IMR-90 (cell line): ENCODE measurements around the gene LDB2. TPM values are rescaled to one million over a fixed set of nuclear protein-coding genes. Genes with fewer than 3 reads are reported as not detected.

Experiments used
- ATAC-seq: fragments of 200-7000 bp; cut with Tn5 transposase; 2 replicates; pipeline ENCODE4 v1.9.1; 2020; ENCODE audit warnings: low read depth, mild to moderate bottlenecking, moderate library complexity
- BruUV-seq: library from RNA; stranded (reverse); fragments of 400-500 nt; replicated peaks from 2 replicates; lab custom pipeline; 2021; lab: Mats Ljungman, UMichigan
- CTCF ChIA-PET: fragments of 300-600 bp; formaldehyde crosslinking; extraction: SDS; loops from one replicate; lab custom pipeline; 2021; ENCODE audit warnings: antibody characterized with exemption; lab: Yijun Ruan, JAX
- POLR2A ChIA-PET: fragments of 300-600 bp; sonication (Branson Sonifier 250); formaldehyde crosslinking; loops from one replicate; lab custom pipeline; 2022; ENCODE audit warnings: antibody characterized with exemption; ENCODE audit not compliant: unreplicated experiment; lab: Charles Lee
- DNase-seq: peaks from one replicate; pipeline ENCODE4 v3.0.0; 2013
- H2AFZ ChIP-seq: replicated peaks from 2 replicates; pipeline ENCODE3; 2013; ENCODE audit warnings: low read length, mild to moderate bottlenecking; ENCODE audit not compliant: poor library complexity
- H2AK5ac ChIP-seq: 2 replicates; pipeline ENCODE4 v1.6.1; 2013; ENCODE audit warnings: low read depth, low read length, inconsistent platforms
- H2AK9ac ChIP-seq: replicated peaks from 2 replicates; pipeline ENCODE3; 2013; ENCODE audit warnings: mild to moderate bottlenecking, low read depth, low read length, moderate library complexity; ENCODE audit not compliant: poor library complexity
- H2BK120ac ChIP-seq: 2 replicates; pipeline ENCODE4 v1.6.1; 2013; ENCODE audit warnings: low read depth, low read length, inconsistent platforms
- H2BK15ac ChIP-seq: 3 replicates; pipeline ENCODE4 v1.6.1; 2013; ENCODE audit warnings: low read depth, low read length, inconsistent platforms
- H2BK20ac ChIP-seq: 2 replicates; pipeline ENCODE4 v1.6.1; 2013; ENCODE audit warnings: low read depth, mild to moderate bottlenecking, inconsistent platforms, low read length, moderate library complexity
- H2BK5ac ChIP-seq: 2 replicates; pipeline ENCODE4 v1.6.1; 2013; ENCODE audit warnings: mild to moderate bottlenecking, low read depth, low read length, inconsistent platforms; ENCODE audit not compliant: poor library complexity, severe bottlenecking
- H3K14ac ChIP-seq: replicated peaks from 2 replicates; pipeline ENCODE4 v1.6.1; 2013; ENCODE audit warnings: low read depth, low read length, inconsistent platforms
- H3K18ac ChIP-seq: 2 replicates; pipeline ENCODE4 v1.6.1; 2013; ENCODE audit warnings: low read depth, low read length, control low read depth
- H3K23ac ChIP-seq: 2 replicates; pipeline ENCODE4 v1.6.1; 2013; ENCODE audit warnings: low read depth, low read length, inconsistent platforms
- H3K27ac ChIP-seq: 2 replicates; pipeline ENCODE4 v1.5.1; 2013; ENCODE audit warnings: mild to moderate bottlenecking, control low read depth, low read length; ENCODE audit not compliant: insufficient read depth
- H3K27me3 ChIP-seq: 2 replicates; pipeline ENCODE4 v1.6.1; 2013; ENCODE audit warnings: low read length; ENCODE audit not compliant: control insufficient read depth, insufficient read depth
- H3K36me3 ChIP-seq: 2 replicates; pipeline ENCODE4 v1.6.1; 2013; ENCODE audit warnings: low read length, mixed read lengths; ENCODE audit not compliant: control insufficient read depth, insufficient read depth
- H3K4ac ChIP-seq: 2 replicates; pipeline ENCODE4 v1.6.1; 2013; ENCODE audit warnings: low read depth, low read length, inconsistent platforms
- H3K4me1 ChIP-seq: 2 replicates; pipeline ENCODE4 v1.6.1; 2013; ENCODE audit warnings: low read length, mixed read lengths; ENCODE audit not compliant: control insufficient read depth, insufficient read depth
- H3K4me2 ChIP-seq: 2 replicates; pipeline ENCODE4 v1.6.1; 2013; ENCODE audit warnings: low read depth, mild to moderate bottlenecking, control low read depth, low read length, moderate library complexity
- H3K4me3 ChIP-seq: 2 replicates; pipeline ENCODE4 v1.5.1; 2013; ENCODE audit warnings: low read depth, mild to moderate bottlenecking, control low read depth, low read length, moderate library complexity; ENCODE audit not compliant: insufficient read depth
- H3K56ac ChIP-seq: 2 replicates; pipeline ENCODE4 v1.6.1; 2013; ENCODE audit warnings: low read length, inconsistent platforms; ENCODE audit not compliant: insufficient read depth; ENCODE audit errors: extremely low read depth
- H3K79me1 ChIP-seq, 2 experiments: 2 replicates each; pipeline ENCODE4 v1.6.1; 2013; ENCODE audit warnings: low read length in 2 of 2, inconsistent platforms in 1 of 2, low read depth in 1 of 2
- H3K9ac ChIP-seq: 2 replicates; pipeline ENCODE4 v1.6.1; 2013; ENCODE audit warnings: low read depth, low read length, control low read depth
- H3K9me1 ChIP-seq: 2 replicates; pipeline ENCODE4 v1.6.1; 2013; ENCODE audit warnings: low read length, inconsistent platforms; ENCODE audit not compliant: insufficient read depth
- H3K9me3 ChIP-seq: 2 replicates; pipeline ENCODE4 v1.6.1; 2013; ENCODE audit warnings: low read length; ENCODE audit not compliant: control insufficient read depth, insufficient read depth
- H4K20me1 ChIP-seq: 2 replicates; pipeline ENCODE4 v1.6.1; 2013; ENCODE audit warnings: low read length, inconsistent platforms; ENCODE audit not compliant: insufficient read depth
- H4K5ac ChIP-seq: 2 replicates; pipeline ENCODE4 v1.6.1; 2013; ENCODE audit warnings: mild to moderate bottlenecking, low read depth, low read length, control low read depth
- H4K8ac ChIP-seq, 2 experiments: 2 replicates each; pipeline ENCODE4 v1.6.1; 2013; ENCODE audit warnings: low read depth in 2 of 2, low read length in 2 of 2, control low read depth in 1 of 2, inconsistent platforms in 1 of 2
- H4K91ac ChIP-seq: 2 replicates; pipeline ENCODE4 v1.6.1; 2013; ENCODE audit warnings: low read depth, low read length, inconsistent platforms; ENCODE audit not compliant: insufficient read depth
- BHLHE40 ChIP-seq: fragments of 150-350 bp; IDR thresholded peaks from 2 replicates; pipeline ENCODE4 v1.6.1; 2016; ENCODE audit warnings: mild to moderate bottlenecking, low read depth, low read length
- CEBPB ChIP-seq: IDR thresholded peaks from 2 replicates; pipeline ENCODE4 v1.6.1; 2012; ENCODE audit warnings: low read depth, low read length, improper control_type of control experiment
- CHD1 ChIP-seq: IDR thresholded peaks from 2 replicates; pipeline ENCODE4 v1.6.1; 2012; ENCODE audit warnings: low read depth, low read length, improper control_type of control experiment
- CTCF ChIP-seq: conservative IDR thresholded peaks from 2 replicates; pipeline ENCODE4 v1.5.1; 2012; ENCODE audit warnings: mild to moderate bottlenecking, low read depth, low read length, improper control_type of control experiment
- ELK1 ChIP-seq: fragments of 150-350 bp; IDR thresholded peaks from 2 replicates; pipeline ENCODE4 v1.6.1; 2016; ENCODE audit warnings: low read depth, mild to moderate bottlenecking, low read length, moderate library complexity, borderline replicate concordance
- FOS ChIP-seq: fragments of 150-350 bp; IDR thresholded peaks from 2 replicates; pipeline ENCODE4 v1.6.1; 2016; ENCODE audit warnings: low read depth, low read length
- MAFK ChIP-seq: IDR thresholded peaks from 2 replicates; pipeline ENCODE4 v1.6.1; 2012; ENCODE audit warnings: low read depth, low read length, improper control_type of control experiment
- MAZ ChIP-seq: IDR thresholded peaks from 2 replicates; pipeline ENCODE4 v1.6.1; 2012; ENCODE audit warnings: low read depth, mild to moderate bottlenecking, low read length, improper control_type of control experiment, moderate library complexity, borderline replicate concordance
- NFE2L2 ChIP-seq: fragments of 150-350 bp; IDR thresholded peaks from 2 replicates; pipeline ENCODE4 v1.6.1; 2016; ENCODE audit warnings: low read depth, mild to moderate bottlenecking, low read length
- POLR2A ChIP-seq: IDR thresholded peaks from 2 replicates; pipeline ENCODE4 v1.6.1; 2012; ENCODE audit warnings: mild to moderate bottlenecking, low read depth, low read length
- RAD21 ChIP-seq: IDR thresholded peaks from 2 replicates; pipeline ENCODE4 v1.6.1; 2012; ENCODE audit warnings: low read length, improper control_type of control experiment
- RCOR1 ChIP-seq: IDR thresholded peaks from 2 replicates; pipeline ENCODE4 v1.6.1; 2012; ENCODE audit warnings: mild to moderate bottlenecking, low read length, improper control_type of control experiment; ENCODE audit not compliant: insufficient replicate concordance
- RFX5 ChIP-seq: IDR thresholded peaks from 2 replicates; pipeline ENCODE4 v1.8.0; 2012; ENCODE audit warnings: low read depth, mild to moderate bottlenecking, low read length, moderate library complexity
- SMC3 ChIP-seq: fragments of 150-350 bp; IDR thresholded peaks from 2 replicates; pipeline ENCODE4 v1.6.1; 2016; ENCODE audit warnings: low read depth, mild to moderate bottlenecking, antibody characterized with exemption, low read length, moderate library complexity
- USF2 ChIP-seq: fragments of 150-350 bp; IDR thresholded peaks from 2 replicates; pipeline ENCODE4 v1.6.1; 2017; ENCODE audit warnings: mild to moderate bottlenecking, antibody characterized with exemption, low read length, low read depth
- WGBS, 2 experiments: methylation state at CpG; one replicate each; pipeline versions ENCODE4 v1.1.5 to v1.1.7; 2013; ENCODE audit warnings: missing lambda C conversion rate in 2 of 2; ENCODE audit not compliant: insufficient read length in 1 of 2; ENCODE audit errors: extremely low coverage in 2 of 2; 5-methylcytosine and 5-hydroxymethylcytosine counted together
- dilution Hi-C: fragments of 300-500 bp; cut with HindIII; formaldehyde crosslinking; loops from one replicate; pipeline ENCODE4 v1.14.3; 2018; ENCODE audit warnings: low sequenced_read_pairs; ENCODE audit not compliant: unreplicated experiment
- in situ Hi-C: fragments of 300-500 bp; cut with MboI; formaldehyde crosslinking; loops from 3 replicates; pipeline ENCODE4 v1.14.3; 2019; ENCODE audit warnings: low sequenced_read_pairs, inconsistent platforms, mixed read lengths
- intact Hi-C: fragments of 100-400 bp; cut with micrococcal nuclease; formaldehyde crosslinking; loops from 2 replicates; pipeline ENCODE4 v1.10.0; 2022
- polyA plus RNA-seq, 3 experiments: library from polyadenylated mRNA; depleted of rRNA; stranded (reverse); fragments of >200 nt; gene quantifications; 2 replicates each; pipeline ENCODE4 v1.2.3, GENCODE V29; 2012; ENCODE audit warnings: low replicate concordance in 1 of 3
- total RNA-seq: library from RNA; depleted of rRNA; stranded (reverse); fragments of >200 nt; gene quantifications from 2 replicates; pipeline ENCODE4 v1.2.3, GENCODE V29; 2012

LDB2 gene
- total and polyA plus RNA-seq, 2 of the 4 experiments (the other 2 are of a cell fraction), result 67.9 to 116 TPM

- H3K36me3 ChIP-seq, result no peaks in the 10 kb centered on the region
- H3K18ac ChIP-seq, result peak overlapping the region; percentile 59
- H3K9me1 ChIP-seq, result no peaks in the 10 kb centered on the region
- in situ Hi-C loops (no loop called here), dilution Hi-C loops (no loop called here), intact Hi-C loops (loop anchor here (10.0 kb wide), 3 partner anchors 268 to 598 kb away; no protein-coding TSS in a partner anchor)
- POLR2A ChIA-PET, result no interaction called here
- H2AFZ ChIP-seq, result no peak overlapping the region
- peak overlapping the region in 1 of 2 experiments; percentile 29; a peak in 2 of 4 replicates for H4K8ac ChIP-seq
- H3K79me1 ChIP-seq, result peaks cover 12 to 36% of the 10 kb centered on the region in 2 experiments; a peak in 3 of 4 replicates
- no peak; the same call in 1 of the 2 replicates for ATAC-seq
- peak overlapping the region; percentile 41; the same call in 1 of the 2 replicates for H4K5ac ChIP-seq
- H3K4me2 ChIP-seq, result peak overlapping the region; percentile 74
- H2AK9ac ChIP-seq, result no peak overlapping the region
- CTCF ChIA-PET, result interaction anchor here (0.7 to 1.5 kb wide), 4 partner anchors 18 to 55 kb away, joined by 3 to 5 read pairs (median 4); no protein-coding TSS in a partner anchor
- WGBS, 2 experiments, result no CpG with 5 or more reads among the region's 2 CpGs
- peak overlapping the region; percentile 10; the same call in 1 of the 2 replicates for H3K4me3 ChIP-seq
- H3K56ac ChIP-seq, result peak overlapping the region; percentile 18; the same call in 1 of the 2 replicates
- peaks cover 1% of the 10 kb centered on the region; the same call in 1 of the 2 replicates for H3K4me1 ChIP-seq
- peak; percentile 34 for DNase-seq
- no peak overlapping the region for H4K91ac ChIP-seq
- peak overlapping the region; percentile 53 for H2BK5ac ChIP-seq
- H3K27me3 ChIP-seq, result no peaks in the 10 kb centered on the region
- H2BK20ac ChIP-seq, result no peak overlapping the region
- H2AK5ac ChIP-seq, result no peak overlapping the region
- H2BK120ac ChIP-seq, result peak overlapping the region; percentile 69; the same call in 1 of the 2 replicates
- no peak overlapping the region for H3K14ac ChIP-seq
- H3K9me3 ChIP-seq, result no peaks in the 10 kb centered on the region
- no TSS peak for BruUV-seq
- H2BK15ac ChIP-seq, result no peak overlapping the region
- 0 out of 2 replicates have a peak overlapping the region, but pooled peaks have one; percentile 23 for H3K9ac ChIP-seq
- TF ChIP-seq FOS, result no peak
- TF ChIP-seq CHD1, result no peak
- no peak for TF ChIP-seq MAZ
- TF ChIP-seq CEBPB, result no peak
- no peak for TF ChIP-seq RFX5
- TF ChIP-seq ELK1, result no peak
- TF ChIP-seq USF2, result no peak
- TF ChIP-seq MAFK, result no peak
- no peak for TF ChIP-seq CTCF
- no peak for TF ChIP-seq SMC3
- no peak for TF ChIP-seq NFE2L2
- TF ChIP-seq BHLHE40, result no peak
- TF ChIP-seq RCOR1, result no peak
- no peak for TF ChIP-seq POLR2A
- no peak for TF ChIP-seq RAD21
- H4K20me1 ChIP-seq, result no peaks in the 10 kb centered on the region
- H3K4ac ChIP-seq, result no peak overlapping the region; the same call in 1 of the 2 replicates
- H3K27ac ChIP-seq, result peak overlapping the region; percentile 65; the same call in 1 of the 2 replicates
- H3K23ac ChIP-seq, result peak overlapping the region; percentile 11; the same call in 1 of the 2 replicates
Measured at GRCh38 chr4:16893141-16893651, 5.2 kb downstream of the LDB2 start.
